ENCODE measurements around the gene PDZD2. TPM values are rescaled to one million over a fixed set of nuclear protein-coding genes. Genes with fewer than 3 reads are reported as not detected.

PDZD2 gene
- total RNA-seq, 2 experiments from 2014 or later = 1.3 to 1.8 TPM

- DNase-seq (no peak), ATAC-seq (ENCODE audit: poor library complexity) (no peak)
- H3K4me1 Mint-ChIP-seq (ENCODE audit: low read depth) = no peaks in the 10 kb centered on the region
- ChIA-PET POLR2A (no interaction called here), CTCF (no interaction called here)
- TF ChIP-seq CTCF (IDR thresholded peaks at IDR 0.05) = no peak
- peaks cover 7% of the 10 kb centered on the region for H3K27me3 Mint-ChIP-seq
- intact Hi-C loops (cut with DNase I, micrococcal nuclease) = no loop called here
- H3K4me3 ChIP-seq (ENCODE audit: low read length) = no peak overlapping the region
- no peaks in the 10 kb centered on the region for H3K4me1 ChIP-seq (ENCODE audit: insufficient read depth, low read length)
- no peaks in the 10 kb centered on the region for H3K9me3 Mint-ChIP-seq
- no peaks in the 10 kb centered on the region for H3K36me3 Mint-ChIP-seq (ENCODE audit: low read depth)
- no peaks in the 10 kb centered on the region for H3K27me3 ChIP-seq (ENCODE audit: control insufficient read depth in 1 of 2, insufficient read depth in 2 of 2, low read length in 2 of 2)
- no peaks in the 10 kb centered on the region for H3K36me3 ChIP-seq (ENCODE audit: insufficient read depth, low read length)
- H3K4me3 Mint-ChIP-seq = no peak overlapping the region
- H3K9me3 ChIP-seq (ENCODE audit: control insufficient read depth in 1 of 2, insufficient read depth in 1 of 2, low read length in 2 of 2) = no peaks in the 10 kb centered on the region
- no peak overlapping the region for H3K27ac ChIP-seq (ENCODE audit: low read depth in 1 of 2, low read length in 2 of 2)
- H3K27ac Mint-ChIP-seq = no peak overlapping the region
Observed at GRCh38 chr5:31962351-31962751, 323.4 kb downstream of the PDZD2 start.

- intact Hi-C loops (cut with DNase I, micrococcal nuclease) = no loop called here
- POLR2A ChIA-PET = no interaction called here
- peaks cover 7% of the 10 kb centered on the region for H3K27me3 Mint-ChIP-seq
- no peaks in the 10 kb centered on the region for H3K9me3 ChIP-seq (ENCODE audit: control insufficient read depth in 1 of 2, insufficient read depth in 1 of 2, low read length in 2 of 2)
- H3K36me3 Mint-ChIP-seq (ENCODE audit: low read depth) = no peaks in the 10 kb centered on the region
- no peaks in the 10 kb centered on the region for H3K9me3 Mint-ChIP-seq
- no peak overlapping the region for H3K27ac ChIP-seq (ENCODE audit: low read depth in 1 of 2, low read length in 2 of 2)
- CTCF ChIA-PET = no interaction called here
- no peak for DNase-seq
- H3K27ac Mint-ChIP-seq = no peak overlapping the region
- TF ChIP-seq CTCF (IDR thresholded peaks at IDR 0.05) = no peak
- no peaks in the 10 kb centered on the region for H3K27me3 ChIP-seq (ENCODE audit: control insufficient read depth in 1 of 2, insufficient read depth in 2 of 2, low read length in 2 of 2)
- no peak overlapping the region for H3K4me3 ChIP-seq (ENCODE audit: low read length)
- ATAC-seq (ENCODE audit: poor library complexity) = no peak
- H3K4me1 Mint-ChIP-seq (ENCODE audit: low read depth) = no peaks in the 10 kb centered on the region
- no peaks in the 10 kb centered on the region for H3K4me1 ChIP-seq (ENCODE audit: insufficient read depth, low read length)
- H3K4me3 Mint-ChIP-seq = no peak overlapping the region
- H3K36me3 ChIP-seq (ENCODE audit: insufficient read depth, low read length) = no peaks in the 10 kb centered on the region
Observed at GRCh38 chr5:31962871-31963307, 324.0 kb downstream of the PDZD2 start.

- Histone ChIP-seq H3K27me3 (ENCODE audit: control insufficient read depth in 1 of 2, insufficient read depth in 2 of 2, low read length in 2 of 2) (no peaks in the 10 kb centered on the region), H3K36me3 (ENCODE audit: insufficient read depth, low read length) (no peaks in the 10 kb centered on the region), H3K4me1 (ENCODE audit: insufficient read depth, low read length) (no peaks in the 10 kb centered on the region), H3K27ac (ENCODE audit: low read depth in 1 of 2, low read length in 2 of 2) (no peak overlapping the region), H3K4me3 (ENCODE audit: low read length) (no peak overlapping the region), H3K9me3 (ENCODE audit: control insufficient read depth in 1 of 2, insufficient read depth in 1 of 2, low read length in 2 of 2) (no peaks in the 10 kb centered on the region)
- no peak overlapping the region for H3K4me3 Mint-ChIP-seq
- POLR2A ChIA-PET = no interaction called here
- no peak overlapping the region for H3K27ac Mint-ChIP-seq
- ATAC-seq (ENCODE audit: poor library complexity) (no peak), DNase-seq (no peak)
- H3K36me3 Mint-ChIP-seq (ENCODE audit: low read depth) = no peaks in the 10 kb centered on the region
- no peak for TF ChIP-seq CTCF (IDR thresholded peaks at IDR 0.05)
- H3K4me1 Mint-ChIP-seq (ENCODE audit: low read depth) = no peaks in the 10 kb centered on the region
- no peaks in the 10 kb centered on the region for H3K9me3 Mint-ChIP-seq
- peaks cover 7% of the 10 kb centered on the region for H3K27me3 Mint-ChIP-seq
- intact Hi-C loops (cut with DNase I, micrococcal nuclease) = no loop called here
- CTCF ChIA-PET = no interaction called here
Observed at GRCh38 chr5:31963358-31964006, 324.6 kb downstream of the PDZD2 start.
